ENCODE results near the gene DLG2. TPM values are rescaled to one million over a fixed set of nuclear protein-coding genes. Genes with fewer than 3 reads are reported as not detected.

The DLG2 gene
- total RNA-seq, 1 experiment from 2014 or later, result 17.5 TPM

- ChIA-PET POLR2A (no interaction called here), CTCF (interaction anchor here (1.1 kb wide), 1 partner anchor 210 kb away, joined by 3 read pairs; no protein-coding TSS in a partner anchor)
- Mint-ChIP-seq H3K4me1 (no peaks in the 10 kb centered on the region), H3K36me3 (no peaks in the 10 kb centered on the region), H3K27ac (no peak overlapping the region), H3K9me3 (peaks cover 4% of the 10 kb centered on the region), H3K4me3 (no peak overlapping the region), H3K27me3 (ENCODE audit: low read depth) (no peaks in the 10 kb centered on the region; the same call in 1 of the 2 replicates)
- ATAC-seq (no peak), DNase-seq (ENCODE audit: low spot score) (no peak)
- TF ChIP-seq ZNF416 (CRISPR knock-in tag; IDR thresholded peaks at IDR 0.05) (no peak), CREB1 (CRISPR knock-in tag; IDR thresholded peaks at IDR 0.05) (no peak), OVOL2 (CRISPR knock-in tag; IDR thresholded peaks at IDR 0.05; ENCODE audit: borderline replicate concordance) (no peak), NR3C1 (CRISPR knock-in tag; conservative IDR thresholded peaks at IDR 0.05; ENCODE audit: low read depth) (no peak), ATF3 (CRISPR knock-in tag; conservative IDR thresholded peaks at IDR 0.05) (no peak), SP1 (CRISPR knock-in tag; conservative IDR thresholded peaks at IDR 0.05) (no peak), FOXP4 (CRISPR knock-in tag; IDR thresholded peaks at IDR 0.05) (no peak), NFYB (CRISPR knock-in tag; conservative IDR thresholded peaks at IDR 0.05; ENCODE audit: low read depth) (no peak), ATF2 (CRISPR knock-in tag; IDR thresholded peaks at IDR 0.05; ENCODE audit: borderline replicate concordance, low read depth) (no peak), EMX1 (CRISPR knock-in tag; IDR thresholded peaks at IDR 0.05) (no peak), ZNF512 (CRISPR knock-in tag; IDR thresholded peaks at IDR 0.05; ENCODE audit: borderline replicate concordance) (no peak)
Measured at GRCh38 chr11:83502041-83502440, 2125.1 kb downstream of the DLG2 start.

GRCh38 chr11:83493917-83494316, 2133.2 kb downstream of the DLG2 start:
- H3K4me3 Mint-ChIP-seq, result no peak overlapping the region
- ATAC-seq (no peak), DNase-seq (ENCODE audit: low spot score) (no peak)
- no peaks in the 10 kb centered on the region for H3K4me1 Mint-ChIP-seq
- no peaks in the 10 kb centered on the region for H3K36me3 Mint-ChIP-seq
- POLR2A ChIA-PET, result no interaction called here
- peaks cover 3% of the 10 kb centered on the region for H3K9me3 Mint-ChIP-seq
- no peak overlapping the region for H3K27ac Mint-ChIP-seq
- CTCF ChIA-PET, result interaction anchor here (0.8 kb wide), 1 partner anchor 334 kb away, joined by 3 read pairs; no protein-coding TSS in a partner anchor
- no peaks in the 10 kb centered on the region for H3K27me3 Mint-ChIP-seq (ENCODE audit: low read depth)
- TF ChIP-seq ZNF281 (CRISPR knock-in tag; IDR thresholded peaks at IDR 0.05) (no peak), TCF7 (CRISPR knock-in tag; IDR thresholded peaks at IDR 0.05; ENCODE audit: low read depth) (no peak), PRRX2 (CRISPR knock-in tag; IDR thresholded peaks at IDR 0.05) (no peak), E2F5 (CRISPR knock-in tag; IDR thresholded peaks at IDR 0.05) (no peak), ATF2 (CRISPR knock-in tag; IDR thresholded peaks at IDR 0.05; ENCODE audit: borderline replicate concordance, low read depth) (no peak), MLX (CRISPR knock-in tag; IDR thresholded peaks at IDR 0.05) (no peak), ZNF512 (CRISPR knock-in tag; IDR thresholded peaks at IDR 0.05; ENCODE audit: borderline replicate concordance) (no peak), ZNF396 (CRISPR knock-in tag; IDR thresholded peaks at IDR 0.05; ENCODE audit: borderline replicate concordance) (no peak), ETV6 (CRISPR knock-in tag; IDR thresholded peaks at IDR 0.05) (no peak), TEAD1 (CRISPR knock-in tag; IDR thresholded peaks at IDR 0.05) (no peak)

Data from WTC11 (cell line).